LNCaP clone FGC (cell line): ENCODE results near the gene XYLT1.

Experiments used
- DNase-seq: peaks from one replicate; pipeline ENCODE4 v3.0.0-alpha.2; 2011; ENCODE audit warnings: low read depth
- H3K4me3 ChIP-seq: 2 replicates; pipeline ENCODE4 v1.5.1; 2011; ENCODE audit warnings: mild to moderate bottlenecking, low read depth, low read length, control low read depth
- TF ChIP-seq, protein P1 (sequence below): IDR thresholded peaks from 2 replicates; pipeline ENCODE4 v1.5.1; 2012; ENCODE audit warnings: mild to moderate bottlenecking; ENCODE audit not compliant: control insufficient read depth, insufficient read depth; ENCODE audit errors: extremely low read depth

The XYLT1 gene

DNA sequence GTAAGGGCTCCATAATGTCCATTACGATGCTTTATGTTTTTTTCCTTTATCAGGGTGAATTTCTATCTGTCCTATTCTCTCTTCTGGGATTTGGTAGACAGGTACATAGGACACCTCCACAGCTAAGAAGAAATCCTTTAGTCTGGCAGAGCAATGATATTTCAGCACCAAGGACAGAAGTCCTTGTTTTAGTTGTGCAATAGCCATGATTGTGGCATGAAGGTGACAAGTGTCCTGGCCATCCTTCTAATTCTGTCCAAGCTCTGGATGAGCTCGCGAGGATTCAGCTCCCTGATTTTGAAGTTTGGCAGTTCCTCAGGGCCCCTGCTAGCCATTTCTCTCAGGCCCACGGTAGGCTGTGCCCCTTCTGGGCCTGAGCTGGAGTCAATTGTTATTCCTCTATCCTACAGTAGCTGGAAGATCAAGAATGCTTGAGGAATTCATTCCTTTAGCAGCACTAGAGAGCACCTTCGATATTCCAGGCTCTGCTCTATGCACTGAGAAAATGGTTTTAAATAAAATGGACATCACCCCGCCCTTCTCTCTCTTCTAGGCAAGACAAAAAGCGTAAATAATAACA is 320.8 kb downstream of the XYLT1 start:
- no peak overlapping the region for H3K4me3 ChIP-seq
- no peak for DNase-seq
- TF ChIP-seq, protein P1, sequence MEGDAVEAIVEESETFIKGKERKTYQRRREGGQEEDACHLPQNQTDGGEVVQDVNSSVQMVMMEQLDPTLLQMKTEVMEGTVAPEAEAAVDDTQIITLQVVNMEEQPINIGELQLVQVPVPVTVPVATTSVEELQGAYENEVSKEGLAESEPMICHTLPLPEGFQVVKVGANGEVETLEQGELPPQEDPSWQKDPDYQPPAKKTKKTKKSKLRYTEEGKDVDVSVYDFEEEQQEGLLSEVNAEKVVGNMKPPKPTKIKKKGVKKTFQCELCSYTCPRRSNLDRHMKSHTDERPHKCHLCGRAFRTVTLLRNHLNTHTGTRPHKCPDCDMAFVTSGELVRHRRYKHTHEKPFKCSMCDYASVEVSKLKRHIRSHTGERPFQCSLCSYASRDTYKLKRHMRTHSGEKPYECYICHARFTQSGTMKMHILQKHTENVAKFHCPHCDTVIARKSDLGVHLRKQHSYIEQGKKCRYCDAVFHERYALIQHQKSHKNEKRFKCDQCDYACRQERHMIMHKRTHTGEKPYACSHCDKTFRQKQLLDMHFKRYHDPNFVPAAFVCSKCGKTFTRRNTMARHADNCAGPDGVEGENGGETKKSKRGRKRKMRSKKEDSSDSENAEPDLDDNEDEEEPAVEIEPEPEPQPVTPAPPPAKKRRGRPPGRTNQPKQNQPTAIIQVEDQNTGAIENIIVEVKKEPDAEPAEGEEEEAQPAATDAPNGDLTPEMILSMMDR, result no peak

DNA sequence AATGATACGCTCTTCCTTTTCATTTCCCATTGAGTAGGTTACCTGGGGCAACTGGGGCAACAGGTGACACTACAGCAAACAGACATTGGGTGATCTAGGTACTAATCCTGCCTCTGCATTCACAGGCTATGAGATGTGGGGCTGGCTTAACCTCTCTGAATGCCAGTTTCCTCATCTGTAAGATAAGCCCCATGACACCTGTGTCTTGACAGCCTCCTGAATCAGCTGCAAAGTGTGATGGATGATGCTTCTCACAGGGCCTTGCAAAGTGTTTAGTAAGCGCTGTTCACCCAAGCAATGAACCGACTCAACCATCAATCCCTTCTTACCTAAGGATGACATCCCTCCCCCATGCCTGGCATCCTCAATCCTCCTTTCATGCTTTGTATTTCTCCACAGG is 322.8 kb downstream of the XYLT1 start:
- no peak for DNase-seq
- TF ChIP-seq, protein P1, result no peak

DNA sequence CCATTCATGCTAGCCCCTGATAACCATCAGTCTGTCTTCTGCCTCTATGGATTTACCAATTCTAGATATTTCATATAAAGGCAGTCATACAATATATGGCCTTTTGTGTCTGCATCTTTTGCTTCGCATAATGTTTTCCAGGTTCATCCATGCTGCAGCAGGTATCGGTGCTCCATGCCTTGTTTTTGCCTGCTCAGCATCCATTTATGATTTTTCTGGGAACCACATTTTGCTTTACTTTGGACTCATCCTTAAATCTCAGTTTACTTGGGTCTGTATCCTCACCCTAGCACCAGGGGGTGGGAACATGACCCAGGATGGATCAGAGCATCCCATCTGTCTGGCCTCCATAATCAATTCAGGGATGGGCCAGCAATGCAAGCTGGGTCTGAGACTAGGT is 325.7 kb downstream of the XYLT1 start:
- DNase-seq, result no peak
- no peak overlapping the region for H3K4me3 ChIP-seq
- TF ChIP-seq, protein P1, result no peak

More for the DNA sequence above, 322.8 kb downstream of the XYLT1 start:
- H3K4me3 ChIP-seq, result no peak overlapping the region

DNA sequence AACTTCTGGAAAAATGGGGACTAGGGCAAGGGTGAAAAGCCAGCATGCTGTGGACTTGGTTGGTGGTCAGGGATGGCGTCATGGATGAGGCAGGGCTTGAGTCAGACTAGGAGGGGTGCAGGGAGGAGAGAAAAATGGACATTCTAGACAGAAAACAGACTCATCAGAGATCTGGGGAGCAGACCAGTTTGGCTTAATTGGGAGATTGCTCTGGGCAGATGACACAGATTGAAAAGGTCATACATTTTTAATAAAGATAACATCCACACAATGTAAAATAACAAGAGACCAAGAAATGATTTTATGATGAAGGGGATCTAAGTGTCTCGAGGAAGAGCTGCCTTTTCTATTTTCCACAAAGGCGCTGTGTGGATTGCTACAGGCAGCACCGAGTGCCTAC is 326.3 kb downstream of the XYLT1 start:
- DNase-seq, result no peak
- TF ChIP-seq, protein P1, result no peak
- H3K4me3 ChIP-seq, result no peak overlapping the region

DNA sequence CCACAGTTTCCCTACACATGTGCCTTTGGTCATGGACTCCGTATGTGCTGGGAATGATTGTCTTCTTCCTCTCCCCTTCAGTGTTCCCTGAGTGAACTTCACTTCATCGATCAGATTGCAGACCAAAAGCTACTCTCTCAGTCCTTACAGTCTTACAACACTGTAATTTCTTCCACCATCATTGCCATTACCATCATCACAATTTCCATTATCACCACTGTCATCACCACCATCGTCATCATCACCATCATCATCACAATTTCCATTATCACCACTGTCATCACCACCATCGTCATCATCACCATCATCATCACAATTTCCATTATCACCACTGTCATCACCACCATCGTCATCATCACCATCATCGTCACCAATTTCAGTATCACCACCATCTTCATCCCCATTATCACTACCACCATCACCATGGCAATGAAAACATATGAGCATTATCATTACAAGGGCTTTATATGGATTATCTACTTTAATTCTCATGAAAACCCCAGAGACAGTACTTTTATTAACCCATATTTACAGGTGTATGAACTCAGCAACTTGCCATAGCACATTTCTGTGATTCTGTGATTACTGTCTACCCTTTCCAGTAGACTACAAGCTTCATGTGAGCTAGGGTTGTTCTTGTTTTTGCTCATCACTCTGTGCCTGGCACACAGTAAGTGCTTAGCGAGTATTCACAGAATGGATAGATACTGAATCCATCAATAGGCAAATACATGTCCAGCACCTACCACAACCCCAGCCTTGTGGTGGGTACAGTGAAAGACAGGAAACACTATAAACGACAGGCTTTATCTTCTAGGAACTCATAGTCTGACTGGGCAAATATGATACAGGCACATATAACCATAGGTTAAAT is 327.0 kb downstream of the XYLT1 start:
- DNase-seq, result no peak
- TF ChIP-seq, protein P1, result no peak
- H3K4me3 ChIP-seq, result no peak overlapping the region

DNA sequence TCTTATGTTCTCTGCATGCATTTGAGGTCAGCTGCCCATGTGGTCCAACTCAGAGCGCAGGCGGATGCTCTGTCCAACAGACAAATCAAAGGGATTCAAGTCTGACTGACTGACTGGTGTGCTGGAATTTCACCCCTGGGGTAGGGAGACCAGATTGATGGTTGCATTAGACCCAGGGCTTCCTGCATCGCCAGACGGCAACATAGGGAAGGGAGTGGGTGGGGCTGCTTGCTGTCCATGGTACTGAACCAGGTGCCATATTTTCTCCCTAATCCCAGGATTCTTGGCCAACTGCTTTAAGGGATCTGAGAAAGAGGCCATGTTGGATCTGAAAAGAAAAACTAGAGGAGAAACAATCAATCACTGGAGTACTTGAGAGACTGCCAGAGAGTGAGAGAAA is 332.0 kb downstream of the XYLT1 start:
- H3K4me3 ChIP-seq, result no peak overlapping the region
- no peak for DNase-seq
- TF ChIP-seq, protein P1, result no peak
